IPS-NIHi11 (cell line): Measurements from ENCODE around the gene GABBR2.
"Not testable (repeated sequence)": the region's sequence is repeated elsewhere in the genome, so short reads cannot be mapped to it uniquely, and the experiment has no call there.

Experiments
- DNase-seq: peaks from one replicate; pipeline ENCODE4 v3.0.0; 2012; ENCODE audit warnings: mixed read lengths, low spot score

GABBR2 gene

DNA sequence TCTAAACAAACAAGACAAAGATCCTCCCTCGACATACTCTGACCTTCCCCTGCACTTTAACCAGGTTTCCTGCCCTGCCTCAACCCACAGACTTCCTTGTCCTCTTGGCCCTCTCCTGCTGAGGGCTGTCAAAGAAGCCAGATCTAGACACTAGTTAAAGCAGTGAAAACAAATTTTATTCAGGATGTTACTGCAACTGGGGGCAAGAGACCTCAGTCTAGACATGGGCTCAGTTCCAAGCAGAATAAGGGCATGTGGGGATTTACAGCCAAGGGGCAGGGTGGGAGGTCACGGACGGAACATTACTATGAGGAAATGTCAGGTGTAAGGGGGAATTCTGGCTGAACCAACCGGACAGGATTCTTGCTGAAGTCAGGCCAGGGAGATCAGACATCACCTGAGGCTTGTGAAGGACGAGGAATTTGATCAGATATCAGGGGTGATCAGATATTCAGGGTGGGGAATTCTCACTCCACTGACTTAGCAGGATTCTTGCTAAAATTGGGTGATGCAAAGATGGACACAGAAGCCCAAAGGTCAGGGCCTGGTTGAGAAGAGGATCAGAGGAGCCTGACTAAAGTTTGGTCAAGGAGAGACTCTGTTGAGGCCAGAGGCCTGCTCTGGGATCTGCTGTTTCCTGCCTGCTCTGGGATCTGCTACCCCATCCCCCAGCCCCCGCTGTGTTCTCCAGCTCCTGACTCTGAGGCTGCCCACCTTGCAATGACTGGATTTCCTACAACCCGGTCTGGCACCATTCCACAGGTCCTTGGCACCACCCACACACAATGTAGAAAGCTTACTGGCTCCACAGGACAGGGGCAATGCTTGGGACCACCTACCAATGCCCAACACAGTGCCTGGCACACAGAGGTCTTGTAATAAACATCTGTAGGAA lies 21.5 kb downstream of the GABBR2 start:
- DNase-seq, result no peak

DNA sequence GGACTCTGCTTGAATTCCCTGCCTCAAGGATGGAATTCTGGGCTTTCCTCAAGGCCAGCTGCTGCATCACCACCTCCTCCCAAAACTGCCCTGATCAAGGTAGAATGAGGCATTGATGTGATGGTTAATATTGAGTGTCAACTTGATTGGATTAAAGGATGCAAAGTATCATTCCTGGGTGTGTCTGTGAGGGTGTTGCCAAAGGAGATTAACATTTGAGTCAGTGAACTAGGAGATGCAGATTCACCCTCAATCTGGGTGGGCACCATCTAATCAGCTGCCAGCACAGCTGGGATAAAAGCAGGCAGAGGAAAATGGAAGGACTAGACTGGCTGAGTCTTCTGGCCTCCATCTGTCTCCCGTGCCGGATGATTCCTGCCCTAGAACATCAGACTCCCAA lies 23.9 kb downstream of the GABBR2 start:
- DNase-seq, result not testable (repeated sequence)

DNA sequence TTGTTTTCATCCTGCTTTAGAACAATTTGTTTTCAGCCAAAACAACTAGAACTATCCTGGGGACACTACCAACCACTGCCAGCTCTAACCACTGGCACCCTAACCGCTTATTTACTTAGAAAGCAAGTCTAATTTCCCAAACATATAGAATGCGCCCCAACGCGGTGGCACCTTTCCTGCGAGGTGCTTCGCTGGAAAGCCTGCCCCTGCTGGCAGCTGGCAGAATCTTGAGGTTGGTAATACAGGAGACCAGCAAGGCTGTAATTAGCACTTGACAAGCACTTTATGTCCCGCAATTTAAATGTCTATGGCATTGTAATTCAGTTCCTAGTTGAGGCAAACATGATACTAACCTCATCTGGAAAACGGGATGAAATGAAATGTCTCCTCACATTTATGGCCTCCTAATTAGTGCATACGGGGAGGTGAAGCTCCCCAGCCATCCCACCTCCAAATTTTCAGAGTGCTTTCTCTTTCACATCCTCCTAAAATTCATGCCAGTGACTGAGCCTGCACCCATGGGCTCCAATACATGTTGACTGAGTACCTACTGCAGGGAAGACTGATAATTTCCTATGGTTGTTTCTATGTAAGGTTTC lies 30.4 kb downstream of the GABBR2 start:
- peak; percentile 71 for DNase-seq

DNA sequence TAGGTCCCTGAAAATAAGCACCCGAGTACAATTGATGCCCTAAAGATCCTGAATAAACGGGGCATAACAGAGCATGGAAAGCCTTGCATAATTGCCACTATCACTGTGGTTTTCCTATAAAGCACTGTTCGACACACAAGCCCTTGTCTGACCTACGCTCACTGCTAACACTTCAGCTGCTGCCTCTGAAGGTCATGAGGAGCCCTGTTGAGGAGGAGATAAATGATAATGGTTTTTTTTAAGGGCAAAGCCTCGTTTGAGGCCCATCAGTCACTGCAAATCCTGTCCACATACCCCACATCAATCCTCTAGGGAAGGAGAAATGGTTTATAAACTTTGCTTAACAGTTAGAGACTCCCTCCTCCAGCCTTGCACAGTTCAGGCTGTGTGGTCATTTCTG lies 35.1 kb downstream of the GABBR2 start:
- DNase-seq, result no peak

DNA sequence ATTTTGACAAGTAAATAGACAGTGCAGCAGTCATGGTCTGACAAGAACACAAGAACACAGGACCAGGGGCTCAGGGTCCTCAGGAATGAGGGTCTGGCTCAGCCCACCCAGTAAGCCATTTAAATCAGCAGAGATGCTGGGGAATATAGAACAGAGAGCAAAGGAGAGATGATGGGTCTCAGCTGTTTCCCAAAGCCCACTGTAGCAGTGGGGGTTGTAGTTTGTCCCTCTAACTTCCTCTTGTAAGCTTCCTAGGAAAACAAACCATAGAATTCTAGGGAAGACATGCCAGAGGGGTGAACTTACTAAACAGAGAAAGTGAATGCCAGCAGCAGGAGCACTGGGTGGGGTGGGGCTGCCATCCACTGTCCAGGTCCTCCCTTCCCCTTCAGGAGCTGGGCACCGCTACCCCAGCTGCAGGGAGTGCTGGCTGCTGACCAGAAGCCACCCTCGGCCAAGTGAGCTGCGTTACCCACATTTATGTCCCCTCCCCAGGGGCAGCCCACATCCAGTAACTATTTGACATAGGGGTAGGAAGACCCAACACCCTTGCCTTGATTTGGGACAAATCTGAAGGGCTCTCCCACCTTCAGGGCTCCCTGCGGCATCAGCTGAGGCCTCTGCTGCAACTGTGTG lies 41.6 kb downstream of the GABBR2 start:
- no peak for DNase-seq

DNA sequence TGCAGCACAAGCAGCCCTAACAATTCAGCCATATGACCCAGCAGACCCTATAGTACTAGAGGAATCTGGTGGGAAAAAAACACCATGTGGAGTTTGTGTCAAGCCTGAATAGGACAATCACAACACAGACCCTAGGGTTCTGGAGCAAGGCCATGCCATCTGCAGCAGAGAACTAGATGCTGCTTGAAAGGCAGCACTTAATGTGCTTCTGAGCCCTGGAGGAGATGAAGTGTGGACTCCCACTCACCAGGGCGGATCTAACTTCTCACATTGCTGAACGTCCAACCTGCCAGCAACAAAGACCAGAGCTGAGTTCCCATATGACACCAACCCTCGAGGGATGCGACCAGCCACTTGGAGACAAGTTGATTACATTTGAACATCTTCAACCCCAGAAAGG lies 43.2 kb downstream of the GABBR2 start:
- DNase-seq, result no peak

DNA sequence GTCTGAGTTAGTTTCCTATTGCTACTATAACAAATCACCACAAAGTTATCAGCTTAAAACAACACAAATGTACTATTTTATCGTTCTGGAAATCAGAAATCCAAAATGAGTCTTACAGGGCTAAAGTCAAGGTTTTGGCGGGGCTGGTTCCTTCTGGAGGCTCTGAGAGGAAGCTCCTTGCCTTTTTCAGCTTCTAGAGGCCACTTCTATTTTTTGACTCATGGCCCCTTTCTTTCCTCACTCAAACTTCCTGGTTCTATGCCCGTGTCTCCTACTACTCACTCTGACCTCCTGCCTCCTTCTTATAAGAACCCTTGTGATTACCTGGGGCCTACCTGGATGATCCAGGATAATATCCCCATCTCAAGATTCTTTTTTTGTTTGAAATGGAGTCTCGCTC lies 48.2 kb downstream of the GABBR2 start:
- DNase-seq, result no peak

DNA sequence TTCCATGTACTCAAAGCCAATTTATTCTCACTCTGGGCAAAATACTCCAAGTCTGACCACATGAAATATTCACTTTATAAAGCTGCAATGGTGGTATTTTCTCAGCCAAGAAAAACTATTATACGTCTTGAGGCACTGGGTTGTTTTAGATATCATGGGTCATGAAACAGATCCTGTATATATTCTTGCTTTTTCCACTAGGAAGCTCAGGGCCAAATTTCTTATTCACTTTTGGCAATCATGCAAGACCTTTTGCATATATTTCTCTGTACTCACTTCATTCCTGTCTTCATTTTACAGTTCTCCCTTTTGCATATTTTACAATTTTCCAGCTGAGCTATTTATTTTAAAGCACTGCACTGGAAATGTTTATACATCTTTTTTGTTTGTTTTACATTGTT lies 49.8 kb downstream of the GABBR2 start:
- no peak for DNase-seq

DNA sequence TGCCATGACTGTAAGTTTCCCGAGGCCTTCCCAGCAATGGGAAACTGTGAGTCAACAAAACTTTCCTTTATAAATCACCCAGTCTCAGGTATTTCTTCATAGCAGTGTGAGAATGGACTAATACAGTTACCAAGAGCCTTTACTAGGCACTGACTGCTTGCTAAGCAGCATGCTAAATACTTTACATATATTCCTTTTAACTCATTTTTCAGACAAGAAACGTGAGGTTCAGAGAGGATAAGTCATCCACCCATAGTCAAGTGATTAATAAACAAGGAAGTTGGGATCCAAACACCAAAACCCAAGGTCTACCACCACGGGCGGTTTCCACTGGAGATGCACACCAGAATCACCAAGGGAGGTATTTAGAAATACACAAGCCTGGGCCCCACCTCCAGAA lies 50.8 kb downstream of the GABBR2 start:
- no peak for DNase-seq

DNA sequence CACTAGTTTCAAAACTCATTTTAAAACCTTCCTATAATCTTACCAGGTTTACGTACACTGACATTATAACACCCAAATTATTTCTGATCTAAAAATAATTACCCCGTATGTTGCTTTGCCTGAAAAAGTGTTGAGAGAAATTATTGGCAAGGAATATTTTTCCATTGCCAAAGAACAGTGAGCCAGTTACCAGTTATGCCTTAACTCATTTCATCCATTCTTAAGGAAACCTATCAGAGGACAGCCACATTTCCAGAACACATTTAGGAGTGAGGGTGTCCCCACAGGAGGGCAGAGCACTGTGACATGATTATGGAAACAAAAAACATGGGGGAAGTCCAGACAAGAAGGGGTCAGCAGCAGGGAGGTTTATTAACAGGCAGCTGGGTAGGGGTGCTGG lies 52.2 kb downstream of the GABBR2 start:
- DNase-seq, result no peak

DNA sequence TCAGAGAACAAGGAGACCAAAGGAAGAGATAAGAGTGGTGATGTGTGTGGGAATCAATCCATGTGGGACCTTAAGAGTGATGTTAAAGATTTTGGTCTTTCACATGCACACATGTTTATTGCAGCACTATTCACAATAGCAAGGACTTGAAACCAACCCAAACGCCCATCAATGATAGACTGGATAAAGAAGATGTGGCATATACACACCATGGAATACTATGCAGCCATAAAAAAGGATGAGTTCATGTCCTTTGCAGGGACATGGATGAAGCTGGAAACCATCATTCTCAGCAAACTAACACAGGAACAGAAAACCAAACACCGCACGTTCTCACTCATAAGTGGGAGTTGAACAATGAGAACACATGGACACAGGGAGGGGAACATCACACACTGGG lies 53.3 kb downstream of the GABBR2 start:
- DNase-seq, result not testable (repeated sequence)

DNA sequence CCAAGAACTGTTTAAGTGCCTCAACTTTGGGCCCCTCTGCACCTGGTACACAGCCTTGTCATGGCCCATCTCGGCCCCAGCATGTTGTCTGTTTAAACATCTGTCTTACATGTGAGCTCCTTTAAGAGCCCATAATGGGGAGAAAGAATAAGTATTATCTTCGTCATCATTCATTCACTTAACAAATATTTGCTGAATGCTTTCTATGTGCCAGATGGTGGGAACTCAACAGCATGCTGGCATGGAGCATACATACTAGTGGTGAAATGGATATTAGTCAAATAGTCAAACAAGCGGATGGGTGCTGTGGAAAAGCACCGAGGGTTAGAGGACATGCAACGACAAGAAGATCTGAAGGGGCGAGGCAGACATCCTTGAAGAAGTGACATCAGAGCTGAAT lies 54.5 kb downstream of the GABBR2 start:
- DNase-seq, result no peak

DNA sequence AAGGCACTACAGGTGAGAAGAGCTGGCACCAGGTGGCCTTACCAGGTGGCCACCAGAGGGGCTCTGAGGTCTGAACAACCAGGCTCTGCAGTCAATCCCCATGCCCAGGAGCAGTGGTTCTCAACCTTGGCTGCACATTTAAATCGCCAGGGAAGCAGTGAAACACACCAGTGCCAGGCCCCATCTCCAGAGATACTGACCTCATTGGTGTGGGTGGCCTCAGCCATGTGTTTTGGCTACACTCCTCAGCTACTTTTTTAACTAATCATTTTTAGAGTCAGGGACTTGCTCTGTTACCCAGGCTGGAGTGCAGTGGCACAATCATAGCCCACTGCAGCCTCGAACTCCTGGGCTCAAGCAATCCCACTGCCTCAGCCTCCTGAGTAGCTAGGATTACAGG lies 56.0 kb downstream of the GABBR2 start:
- no peak for DNase-seq

DNA sequence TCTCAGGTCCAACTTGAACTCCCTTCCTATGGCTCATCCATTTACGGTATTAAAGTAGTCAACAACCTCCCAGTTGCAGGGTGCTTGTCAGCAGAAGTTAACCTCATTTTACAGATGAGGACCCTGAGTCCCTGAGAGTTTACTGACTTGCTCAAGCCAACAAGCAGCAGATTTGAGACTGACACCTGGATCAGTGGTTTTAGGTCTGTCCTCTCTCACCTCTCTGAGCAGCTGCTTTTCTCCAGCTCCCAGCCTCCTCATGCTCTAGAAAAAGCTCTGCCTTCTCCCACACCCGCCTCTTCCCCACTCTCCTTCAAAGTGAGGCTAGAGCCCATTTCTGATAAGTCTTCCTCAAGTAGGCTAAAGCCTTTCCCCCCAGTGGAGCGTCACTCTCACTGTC lies 56.4 kb downstream of the GABBR2 start:
- no peak for DNase-seq

DNA sequence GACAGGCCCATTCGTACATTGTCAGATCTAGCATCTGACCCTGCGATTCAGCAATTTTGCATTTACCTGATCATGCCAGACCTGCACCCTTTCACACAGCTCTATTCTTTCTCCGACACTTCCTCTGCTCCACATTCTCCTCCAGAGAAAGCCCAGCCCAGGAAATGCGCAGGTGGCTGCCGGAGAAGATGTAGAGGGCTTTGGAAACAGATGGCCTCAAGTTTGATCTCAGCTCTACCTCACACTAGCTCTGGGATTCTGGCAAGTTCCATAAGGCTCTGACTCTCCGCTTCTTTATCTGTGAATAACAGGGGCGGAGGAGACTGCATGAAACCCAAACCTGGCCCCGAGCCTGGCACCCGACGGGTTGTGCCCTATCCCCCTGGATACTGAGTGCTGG lies 61.5 kb downstream of the GABBR2 start:
- DNase-seq, result no peak

DNA sequence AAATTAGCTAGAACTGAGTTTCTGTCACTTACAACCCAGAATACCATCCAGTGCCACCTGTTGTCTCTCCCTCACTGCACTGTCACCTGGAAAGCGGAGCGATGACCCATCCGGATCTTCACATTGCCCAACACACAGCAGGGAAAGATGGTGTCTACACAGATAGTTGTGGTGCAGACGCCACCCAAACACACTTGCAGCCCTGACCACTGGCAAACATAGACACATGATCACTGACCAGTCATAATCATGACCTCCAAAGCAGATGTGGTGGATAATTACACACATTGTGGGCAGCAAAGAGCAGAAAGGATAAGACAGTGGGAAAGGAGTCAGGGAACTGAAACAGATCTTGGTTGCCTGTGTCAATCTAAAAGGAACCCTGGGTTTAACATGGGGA lies 64.7 kb downstream of the GABBR2 start:
- no peak for DNase-seq

DNA sequence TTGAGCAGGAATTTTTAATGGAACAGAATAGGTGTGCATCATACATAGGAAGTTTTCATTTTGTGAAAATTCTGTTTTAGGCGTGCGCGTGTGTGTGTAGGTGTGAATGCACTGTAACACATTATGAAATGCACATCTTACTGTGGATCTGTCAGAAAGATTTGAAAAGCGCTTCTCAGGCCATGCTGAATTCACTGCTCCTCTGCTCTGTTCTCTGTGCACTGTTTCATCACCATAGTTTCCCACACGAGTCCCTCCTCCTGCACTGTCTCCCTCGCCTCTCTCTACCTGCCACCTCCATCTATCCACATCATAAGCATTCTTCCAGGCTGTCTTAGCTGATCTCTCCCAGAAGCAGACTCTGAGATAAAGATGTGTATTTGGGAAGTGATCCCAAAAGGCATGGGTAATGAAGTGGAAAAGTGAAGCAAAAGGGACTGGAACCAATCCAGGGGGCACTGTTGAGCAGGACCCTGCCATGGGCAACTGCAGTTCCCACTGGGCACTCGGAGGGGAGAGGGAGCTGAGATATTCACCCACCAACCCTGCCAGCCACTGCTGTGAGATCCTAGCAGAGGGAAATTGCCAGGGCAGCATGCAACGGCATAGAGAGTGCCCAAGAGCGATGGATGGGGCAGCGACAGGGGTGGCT lies 65.9 kb downstream of the GABBR2 start:
- DNase-seq, result peak; percentile 38

DNA sequence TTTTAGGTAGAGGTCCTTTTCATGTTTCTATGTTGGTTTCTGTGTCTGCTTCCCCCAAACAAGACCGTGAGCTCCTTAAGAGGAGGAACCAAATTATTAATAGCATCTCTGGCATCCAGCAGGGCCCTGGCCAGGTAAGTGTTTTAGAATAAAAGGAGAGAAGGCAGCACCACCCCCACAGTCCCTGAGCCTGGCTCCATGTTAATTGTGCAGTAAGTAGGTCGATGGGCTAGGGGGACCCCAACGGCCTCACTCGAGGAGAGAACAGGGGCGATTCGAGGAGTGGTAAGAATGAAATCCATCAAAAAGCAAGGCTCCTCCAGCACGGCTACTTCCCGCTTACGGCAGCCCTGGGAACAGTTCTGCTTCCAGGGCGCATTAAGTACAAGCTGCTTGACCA lies 67.0 kb downstream of the GABBR2 start:
- no peak for DNase-seq

DNA sequence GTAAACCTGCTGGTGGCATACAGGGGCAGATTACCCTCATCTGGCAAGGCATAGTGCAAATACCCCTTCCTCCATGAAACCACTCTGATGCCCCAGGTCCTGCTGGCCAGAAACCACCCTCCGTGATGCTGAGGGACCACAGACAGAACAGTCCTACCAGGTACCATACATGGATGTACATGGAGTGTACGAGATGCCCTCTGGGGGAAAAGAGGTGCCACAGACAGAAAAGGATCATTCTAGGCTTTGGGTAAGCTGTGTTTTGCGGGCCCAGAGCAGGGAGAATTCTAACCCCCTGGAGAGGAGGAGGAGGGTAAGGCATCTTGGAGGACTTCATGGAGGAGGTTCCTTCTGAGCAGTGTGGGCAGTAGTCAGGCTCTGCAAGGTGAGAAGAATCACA lies 68.3 kb downstream of the GABBR2 start:
- no peak for DNase-seq

DNA sequence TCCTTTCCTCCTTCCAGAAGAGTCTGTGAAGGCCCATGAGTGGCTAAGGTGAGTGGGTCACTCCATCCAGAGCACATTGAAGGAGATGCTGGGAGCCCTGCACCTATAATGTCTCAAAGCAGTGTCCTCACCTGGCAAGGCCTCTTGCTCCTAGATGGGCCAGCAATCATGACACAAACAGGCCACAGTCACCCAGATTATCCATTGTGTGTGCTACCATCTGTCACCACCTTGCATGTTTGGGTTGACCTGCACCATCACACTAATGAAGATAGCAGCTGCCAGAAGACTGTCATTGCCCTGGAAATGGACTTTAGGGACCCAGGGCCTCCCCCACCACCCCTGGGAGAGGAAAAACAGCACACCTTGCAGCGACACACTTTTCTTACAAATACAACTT lies 69.6 kb downstream of the GABBR2 start:
- DNase-seq, result no peak

DNA sequence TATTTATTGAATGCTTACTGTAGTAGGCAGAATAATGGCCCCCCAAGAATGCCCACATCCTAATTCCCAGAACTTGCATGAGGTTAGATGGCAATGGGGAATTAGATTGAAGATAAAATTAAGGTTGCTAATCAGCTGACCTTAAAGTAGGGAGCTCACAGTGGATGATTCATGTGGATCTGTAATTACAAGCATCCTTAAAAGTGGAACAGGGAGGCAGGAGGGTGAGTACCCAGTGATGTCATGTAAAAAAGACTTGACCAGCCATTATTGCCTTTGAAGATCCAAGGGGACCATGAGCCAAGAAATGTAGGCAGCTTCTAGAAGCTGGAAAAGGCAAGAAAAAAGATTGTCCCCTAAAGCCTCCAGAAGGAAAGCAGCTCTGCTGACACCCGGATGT lies 71.4 kb downstream of the GABBR2 start:
- DNase-seq, result no peak

DNA sequence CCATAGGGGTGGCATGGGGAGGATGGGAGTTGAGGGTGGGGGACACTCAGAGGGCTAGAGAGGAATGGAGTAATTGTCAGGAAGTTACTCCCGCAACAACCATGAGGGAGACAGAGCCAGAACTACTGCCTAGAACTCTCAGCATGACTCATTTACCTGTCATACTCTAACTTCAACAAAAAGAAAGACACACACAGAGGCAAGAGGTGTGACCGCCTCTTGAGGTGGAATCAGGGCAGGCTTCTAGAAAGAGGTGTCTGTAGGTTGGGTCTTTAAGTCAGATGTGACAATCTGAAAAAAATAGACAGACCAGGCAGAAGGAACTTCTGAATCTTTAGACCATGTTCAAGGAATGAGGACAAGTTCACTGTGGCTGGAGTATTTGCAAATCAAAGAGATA lies 73.4 kb downstream of the GABBR2 start:
- DNase-seq, result no peak
